ENCODE results near the gene APOL3.
"Not testable (repeated sequence)": the region's sequence is repeated elsewhere in the genome, so short reads cannot be mapped to it uniquely, and the experiment has no call there.

Gene APOL3

DNA sequence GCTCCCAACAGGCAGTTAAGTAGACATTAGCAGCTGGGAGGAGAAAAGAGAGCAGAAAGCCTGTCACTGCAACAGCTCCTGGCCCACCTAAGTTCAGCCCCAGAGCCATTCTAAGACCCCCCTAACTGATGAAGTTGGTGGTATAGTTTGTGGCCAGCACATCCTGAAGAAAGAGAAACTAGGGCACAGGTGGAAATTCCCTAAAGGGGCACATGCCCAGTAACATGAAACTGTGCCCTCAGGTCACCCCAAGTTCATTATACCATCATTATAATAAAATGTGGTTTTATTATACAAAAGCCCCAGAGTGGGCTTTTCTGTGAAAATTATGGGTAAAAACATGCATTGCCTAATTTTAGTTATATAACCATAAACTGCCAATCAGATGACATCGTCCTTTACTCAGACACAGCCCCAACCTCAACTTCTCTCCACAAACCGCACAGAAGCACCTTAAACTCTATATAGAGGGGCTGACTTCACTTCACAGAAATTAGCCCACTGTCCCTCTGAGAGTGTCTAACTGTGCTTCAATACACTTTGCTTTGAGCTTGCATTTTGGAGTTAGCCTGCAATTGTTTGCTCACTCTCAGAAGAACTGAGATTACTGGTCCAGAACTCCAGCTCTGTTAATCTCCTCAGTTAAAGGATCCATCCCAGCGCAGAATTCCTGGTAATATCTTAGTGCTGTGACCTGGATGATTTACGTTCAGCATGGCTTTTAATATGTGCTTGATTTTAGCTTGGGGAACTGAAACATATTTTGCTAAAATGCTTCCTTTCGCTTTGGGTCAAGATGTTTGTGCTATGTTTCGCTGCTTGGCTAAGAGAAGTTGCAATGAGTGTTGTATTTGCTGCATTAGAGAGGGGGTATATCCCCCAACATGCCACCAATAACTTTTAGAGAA is 1.8 kb upstream of the APOL3 start:
- in situ Hi-C loops (cut with MboI; ENCODE audit: low sequenced_read_pairs) = no loop called here

DNA sequence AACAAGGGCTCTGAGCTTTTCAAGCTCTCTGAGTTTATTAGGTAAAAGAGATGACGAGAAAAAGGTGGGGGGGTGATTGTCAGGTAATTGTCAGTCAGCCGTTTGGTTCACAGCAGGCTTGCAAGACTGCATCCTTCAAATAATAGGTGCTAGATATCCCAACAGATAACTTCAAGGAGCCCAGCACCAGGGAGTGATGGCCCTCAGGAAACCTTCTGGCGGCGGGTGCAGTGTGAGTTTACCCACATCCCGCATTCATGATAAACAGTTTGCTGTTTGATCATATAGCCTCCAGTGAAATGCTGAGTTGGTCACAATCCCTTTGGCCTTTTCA is 1.2 kb upstream of the APOL3 start:
- in situ Hi-C loops (cut with MboI; ENCODE audit: low sequenced_read_pairs) = not testable (repeated sequence)

DNA sequence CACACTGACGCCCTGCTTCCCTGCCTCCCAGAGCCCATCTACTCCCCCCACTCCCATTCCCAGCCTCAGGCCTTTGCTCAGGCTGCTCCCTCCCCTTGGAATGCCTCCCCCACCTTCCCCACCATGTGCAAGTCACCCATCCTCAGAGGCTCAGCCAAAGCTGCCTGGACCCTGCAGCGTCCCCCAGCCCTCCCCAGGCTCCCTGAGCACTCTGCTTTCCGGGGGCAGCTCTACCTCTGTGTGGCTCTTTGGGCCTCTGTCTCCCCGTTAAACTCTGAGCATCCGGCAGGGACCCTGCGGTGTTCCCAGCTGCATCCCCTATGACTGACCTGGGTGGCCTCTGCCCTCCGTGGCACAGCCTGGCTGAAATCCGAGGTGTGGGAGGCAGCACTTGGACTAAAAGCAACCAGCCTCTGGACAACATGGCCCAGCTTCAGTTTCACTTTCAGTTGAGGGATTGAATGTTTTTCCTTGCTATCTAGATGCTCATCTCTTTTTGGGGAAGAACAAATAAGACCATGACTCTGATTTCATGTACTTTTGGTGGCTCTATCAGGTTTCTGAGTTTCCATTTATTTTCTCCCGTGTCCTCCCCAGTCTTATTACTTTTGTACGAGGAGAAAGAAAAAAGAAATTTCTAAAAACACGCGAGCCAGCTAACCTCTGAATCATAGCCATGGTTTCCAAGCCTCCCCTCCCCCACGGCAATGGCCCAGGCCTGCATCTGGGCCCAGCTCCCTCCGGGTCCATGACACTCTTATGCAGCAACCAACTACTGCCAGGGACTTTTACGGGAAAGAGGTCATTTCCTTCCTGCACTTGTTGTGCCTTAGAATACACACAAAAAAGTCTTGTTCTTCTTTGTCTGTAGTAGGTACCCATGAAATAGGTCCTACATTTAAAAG is 3.8 kb downstream of the APOL3 start:
- in situ Hi-C loops (cut with MboI; ENCODE audit: low sequenced_read_pairs) = no loop called here

DNA sequence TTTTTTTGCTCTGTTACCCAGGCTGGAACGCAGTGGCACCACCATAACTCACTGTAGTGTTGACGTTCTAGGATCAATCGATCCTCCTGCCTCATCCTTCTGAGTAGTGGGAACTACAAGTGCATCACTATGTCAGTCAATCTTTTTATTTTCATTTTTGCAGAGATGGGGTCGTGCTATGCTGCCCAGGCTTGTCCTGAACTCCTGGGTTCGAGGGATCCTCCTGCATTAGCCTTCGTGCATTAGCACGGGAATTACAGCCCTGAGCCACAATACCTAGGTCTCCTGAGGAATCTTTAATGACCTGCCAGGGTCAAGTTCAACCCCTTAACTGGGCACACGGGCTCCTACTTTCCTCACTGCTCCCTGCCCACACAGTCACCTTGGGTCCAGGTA is 4.4 kb downstream of the APOL3 start:
- in situ Hi-C loops (cut with MboI; ENCODE audit: low sequenced_read_pairs) = no loop called here

DNA sequence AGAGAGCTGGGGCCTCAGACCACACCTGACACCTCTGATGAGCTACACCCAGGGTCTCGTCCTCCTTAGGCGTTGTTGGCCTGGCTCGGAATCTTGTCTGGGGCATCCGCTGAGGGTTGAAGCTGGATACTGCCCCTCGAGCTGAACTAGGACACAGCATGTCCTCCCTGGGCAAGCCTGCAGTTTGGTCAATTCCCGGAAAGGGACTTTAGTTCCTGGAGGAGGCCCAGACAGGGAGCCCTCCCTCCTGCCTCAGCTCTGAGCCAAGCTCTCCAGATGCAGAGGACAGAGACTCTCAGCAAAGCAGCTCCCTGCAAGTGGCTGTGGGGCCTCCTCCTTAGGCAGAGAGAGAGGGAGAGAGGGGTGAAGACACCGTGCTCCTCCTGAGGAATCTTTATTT is 4.9 kb downstream of the APOL3 start:
- in situ Hi-C loops (cut with MboI; ENCODE audit: low sequenced_read_pairs) = no loop called here

DNA sequence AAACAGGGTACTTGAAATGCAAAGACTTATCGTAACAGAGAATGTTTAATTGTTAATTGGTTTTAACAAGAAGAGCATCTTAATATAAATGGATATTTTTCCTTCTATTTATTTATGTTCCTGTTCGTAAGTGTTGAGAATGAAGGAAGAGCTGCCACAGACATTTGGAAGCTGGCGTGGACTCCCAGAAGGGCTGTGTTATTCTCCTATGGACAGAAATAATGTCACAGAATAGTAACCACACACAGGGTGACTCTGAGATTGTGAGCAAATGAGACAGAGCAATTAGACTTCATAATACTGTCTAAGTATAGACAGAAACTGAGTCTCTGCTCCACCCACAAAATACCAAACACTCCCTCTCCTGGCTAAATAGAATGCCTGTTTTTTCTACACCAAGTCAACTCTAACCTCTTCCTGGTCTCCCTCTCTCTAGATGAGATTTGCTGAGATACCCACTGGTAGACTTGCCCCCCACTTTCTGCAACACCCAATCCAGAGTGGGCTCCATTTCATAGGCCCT is 6.1 kb downstream of the APOL3 start:
- in situ Hi-C loops (cut with MboI; ENCODE audit: low sequenced_read_pairs) = no loop called here

DNA sequence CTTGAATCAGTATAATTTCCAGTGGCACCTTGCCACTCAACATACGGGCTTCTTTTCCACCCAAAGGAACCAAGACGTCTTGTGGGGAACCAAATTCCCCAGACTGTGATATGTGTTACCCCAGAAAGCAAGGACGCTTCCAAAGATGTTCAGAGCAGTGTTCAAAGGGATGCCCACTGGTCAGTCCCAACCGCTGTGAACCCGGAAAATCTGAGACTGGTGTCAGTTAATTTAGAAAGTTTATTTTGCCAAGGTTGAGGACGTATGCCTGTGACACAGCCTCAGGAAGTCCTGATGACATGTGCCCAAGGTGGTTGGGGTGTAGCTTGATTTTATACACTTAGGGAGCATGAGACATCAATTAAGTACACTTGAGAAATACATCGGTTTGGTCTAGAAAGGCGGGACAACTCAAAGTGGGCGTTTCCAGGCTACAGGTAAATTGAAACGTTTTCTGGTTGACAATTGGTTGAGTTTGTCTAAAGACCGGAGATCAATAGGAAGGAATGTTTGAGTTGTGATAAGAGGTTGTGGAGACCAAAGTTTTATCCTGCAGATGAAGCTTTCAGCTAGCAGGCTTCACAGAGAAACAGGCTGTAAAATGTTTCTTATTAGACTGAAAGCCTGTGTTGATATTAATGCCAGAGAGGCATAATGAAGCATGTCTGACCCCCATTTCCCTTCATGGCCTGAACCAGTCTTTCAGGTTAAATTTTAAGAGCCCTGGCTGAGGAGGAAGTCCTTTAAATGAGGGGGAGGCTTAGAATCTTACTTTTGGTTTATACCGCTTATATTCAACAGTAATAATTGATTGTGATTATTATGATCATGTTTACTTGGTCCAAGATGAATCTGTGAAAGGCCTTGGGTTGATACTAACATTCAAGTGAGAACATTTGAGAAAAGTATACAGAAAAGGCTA is 6.8 kb downstream of the APOL3 start:
- in situ Hi-C loops (cut with MboI; ENCODE audit: low sequenced_read_pairs) = no loop called here

DNA sequence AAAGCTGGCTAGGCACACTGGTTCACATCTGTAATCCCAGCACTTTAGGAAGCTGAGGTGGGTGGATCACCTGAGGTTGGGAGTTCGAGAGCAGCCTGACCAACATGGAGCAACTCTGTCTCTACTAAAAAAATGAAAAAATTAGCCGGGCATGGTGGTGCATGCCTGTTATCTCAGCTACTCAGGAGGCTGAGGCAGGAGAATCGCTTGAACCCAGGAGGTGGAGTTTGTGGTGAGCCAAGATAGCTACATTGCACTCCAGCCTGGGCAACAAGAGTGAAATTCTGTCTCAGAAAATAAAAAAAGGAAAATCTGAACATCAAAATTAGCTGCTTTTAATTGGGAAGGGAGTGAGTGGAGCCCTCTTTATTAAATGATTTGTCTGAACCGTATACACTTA is 7.7 kb downstream of the APOL3 start:
- in situ Hi-C loops (cut with MboI; ENCODE audit: low sequenced_read_pairs) = not testable (repeated sequence)

DNA sequence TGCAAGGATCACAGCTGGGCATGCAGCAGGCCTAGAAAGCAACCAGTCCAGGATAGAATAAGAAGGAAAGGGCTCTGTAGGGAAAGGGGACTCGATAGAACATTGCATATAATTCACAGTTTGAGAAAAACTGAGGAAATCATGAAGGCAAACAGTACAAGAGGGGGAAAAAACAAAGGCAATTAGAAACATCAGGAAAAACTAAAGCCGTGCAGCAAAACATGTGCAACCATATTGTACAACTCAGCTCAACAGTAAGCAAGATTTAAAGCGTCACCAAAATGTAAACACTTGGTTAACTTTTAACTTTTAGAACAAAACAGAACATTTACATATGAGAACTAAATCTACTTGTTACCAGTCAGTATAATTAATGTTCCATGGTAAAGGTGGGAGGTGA is 8.5 kb downstream of the APOL3 start:
- in situ Hi-C loops (cut with MboI; ENCODE audit: low sequenced_read_pairs) = no loop called here

DNA sequence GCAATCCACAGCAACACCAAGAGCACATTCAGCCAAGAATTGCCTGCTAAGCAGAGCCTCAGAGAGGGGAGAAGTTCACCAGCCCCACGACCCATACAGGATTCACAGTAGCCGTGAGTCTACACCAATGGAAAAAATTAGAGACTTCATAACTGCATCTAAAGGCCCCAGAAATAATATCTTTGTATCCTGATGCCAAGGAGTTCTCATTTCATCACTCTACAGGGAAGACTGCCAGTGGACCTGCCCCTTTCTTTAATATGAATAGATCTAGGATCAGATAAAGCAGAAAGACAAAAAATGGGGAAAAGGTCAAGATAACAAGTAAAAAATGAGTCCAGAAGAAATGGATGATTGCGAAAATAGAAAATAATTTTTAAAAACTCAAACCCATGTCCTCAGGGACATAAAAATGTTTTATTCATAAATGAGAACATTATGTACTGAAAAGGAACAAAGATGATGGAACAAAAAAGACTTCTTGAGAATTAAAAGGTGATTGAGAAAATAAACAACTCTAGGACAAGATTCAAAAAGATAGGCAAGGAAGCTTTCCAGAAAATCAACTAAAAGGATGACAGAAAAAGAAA is 9.5 kb downstream of the APOL3 start:
- in situ Hi-C loops (cut with MboI; ENCODE audit: low sequenced_read_pairs) = no loop called here

DNA sequence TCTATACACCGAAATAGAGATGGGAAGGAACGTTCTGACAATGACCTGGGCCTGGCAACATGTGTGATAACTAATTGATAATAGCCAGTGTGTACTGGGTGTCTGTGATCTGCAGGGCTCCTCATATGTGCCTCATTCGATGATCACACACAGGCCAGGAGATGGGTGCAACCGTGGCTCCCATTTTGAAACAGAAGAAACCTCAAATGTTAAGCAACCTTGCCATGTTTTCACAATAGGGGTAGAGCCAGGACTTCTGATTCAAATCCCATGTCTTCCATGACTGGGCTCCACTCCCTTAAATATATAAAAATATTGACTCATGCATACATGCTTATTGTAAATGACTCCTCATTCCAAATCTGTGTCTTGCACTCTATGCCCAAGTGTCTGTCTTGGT is 11.1 kb downstream of the APOL3 start:
- in situ Hi-C loops (cut with MboI; ENCODE audit: low sequenced_read_pairs) = no loop called here

DNA sequence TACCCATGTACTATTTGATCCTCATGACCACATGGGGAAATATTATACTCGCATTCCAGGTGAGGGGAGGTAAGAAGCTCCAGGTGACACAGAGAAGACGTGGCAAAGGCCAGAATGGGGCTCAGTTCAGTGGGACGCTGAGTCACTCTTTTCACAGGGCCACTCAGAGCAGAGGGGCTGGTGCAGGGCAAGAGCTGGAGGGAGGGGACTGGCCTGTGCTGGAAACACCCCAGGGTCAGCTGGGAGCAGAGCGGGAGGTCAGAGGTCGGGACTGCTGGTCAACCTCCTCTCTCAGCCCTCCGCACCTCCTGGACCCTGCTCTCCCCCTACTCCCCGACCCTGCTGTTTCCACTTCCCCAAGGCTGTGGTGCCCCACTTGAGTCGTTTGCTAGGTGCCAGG is 12.1 kb downstream of the APOL3 start:
- in situ Hi-C loops (cut with MboI; ENCODE audit: low sequenced_read_pairs) = no loop called here

DNA sequence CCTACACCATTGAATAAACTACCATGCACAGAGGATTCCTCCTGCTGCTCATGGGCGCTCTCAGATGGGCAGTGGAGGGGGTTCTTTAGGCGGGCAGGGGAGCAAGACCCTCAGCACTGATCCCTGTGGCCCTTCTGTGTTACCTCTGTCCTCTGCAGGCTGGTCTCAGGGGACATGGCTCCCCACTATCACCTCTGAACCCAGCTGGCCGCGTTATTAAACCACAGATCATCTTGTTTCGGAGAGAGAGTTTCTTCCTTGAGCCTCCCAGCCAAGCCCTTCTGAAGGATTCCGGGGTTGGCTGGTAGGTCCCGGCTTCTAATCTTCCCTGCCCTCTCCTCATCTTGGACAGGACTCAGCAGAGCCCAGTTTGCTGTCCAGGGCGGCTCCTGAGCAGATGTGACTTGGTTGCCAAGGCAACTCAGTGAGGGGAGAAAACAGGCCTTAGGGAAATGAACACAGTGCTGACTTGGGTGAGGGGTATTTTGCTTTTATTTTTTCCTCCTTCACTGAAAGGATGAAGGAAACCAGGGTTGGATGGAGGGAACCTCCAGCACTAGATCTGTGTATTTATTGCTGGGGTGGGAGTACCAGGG is 13.3 kb downstream of the APOL3 start:
- in situ Hi-C loops (cut with MboI; ENCODE audit: low sequenced_read_pairs) = no loop called here

DNA sequence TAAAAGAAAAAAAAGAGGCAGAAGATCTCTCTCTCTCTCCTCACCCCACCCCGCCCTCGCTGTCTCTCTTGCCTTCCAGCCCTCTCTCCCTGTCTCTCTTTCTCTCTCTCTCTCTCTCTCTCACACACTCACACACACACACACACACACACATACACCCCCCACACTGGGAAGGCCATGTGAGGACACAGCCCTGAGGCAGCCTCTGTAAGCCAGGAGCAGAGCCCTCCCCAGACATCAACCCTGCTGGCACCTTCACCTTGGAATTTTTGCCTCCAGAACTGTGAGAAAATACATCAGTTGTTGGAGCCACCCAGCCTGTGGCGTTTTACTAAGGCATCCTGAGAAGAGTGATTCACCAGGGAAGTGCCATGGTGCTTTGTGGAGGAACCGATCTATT is 14.7 kb downstream of the APOL3 start:
- in situ Hi-C loops (cut with MboI; ENCODE audit: low sequenced_read_pairs) = no loop called here

DNA sequence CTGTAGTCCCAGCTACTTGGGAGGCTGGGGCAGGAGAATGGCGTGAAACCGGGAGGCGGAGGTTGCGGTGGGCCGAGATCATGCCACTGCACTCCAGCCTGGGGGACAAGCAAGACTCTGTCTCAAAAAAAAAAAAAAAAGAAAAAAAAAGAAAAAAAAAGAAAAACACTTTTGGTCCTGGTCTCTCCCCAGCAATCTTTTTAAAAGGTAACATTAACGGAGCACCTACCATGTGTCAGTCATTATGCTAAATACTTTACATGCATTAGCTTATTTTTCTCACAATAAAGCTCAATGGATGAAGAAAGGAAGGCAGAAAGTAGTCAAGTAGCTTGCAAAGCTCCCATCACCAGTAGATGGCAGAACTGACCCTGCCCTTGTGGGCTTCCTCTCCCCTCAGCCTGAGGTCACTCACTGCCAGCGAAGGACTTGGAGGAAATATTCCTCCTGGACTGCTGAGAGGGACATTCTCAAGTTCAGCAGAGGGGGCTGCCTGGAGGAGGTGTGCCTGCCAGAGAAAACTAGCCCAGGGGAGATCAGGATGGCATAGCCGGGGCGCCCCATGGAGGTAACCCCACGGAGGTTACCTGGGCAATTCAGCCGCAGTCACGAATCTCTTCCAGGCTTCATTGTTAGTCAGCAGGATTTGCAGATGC is 15.5 kb downstream of the APOL3 start:
- in situ Hi-C loops (cut with MboI; ENCODE audit: low sequenced_read_pairs) = no loop called here

DNA sequence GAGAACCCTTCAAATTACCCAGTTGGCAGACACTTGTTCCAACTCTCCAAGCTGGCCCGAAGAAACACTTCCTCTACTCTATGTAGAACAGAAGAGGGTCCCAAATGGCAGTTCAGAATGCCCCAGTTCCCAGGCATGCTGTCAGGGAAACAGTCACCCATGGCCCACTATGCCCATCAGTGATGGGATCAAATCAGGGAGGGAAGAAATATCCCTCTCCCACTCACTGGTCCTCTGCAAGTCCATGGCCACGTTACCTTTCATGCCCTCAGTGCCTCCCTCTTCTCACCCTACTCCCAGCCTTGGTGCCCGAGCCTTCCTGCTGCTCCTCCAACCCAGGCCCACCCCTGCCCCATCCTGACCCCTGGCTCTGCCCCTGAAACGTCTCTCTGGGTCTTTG is 16.6 kb downstream of the APOL3 start:
- in situ Hi-C loops (cut with MboI; ENCODE audit: low sequenced_read_pairs) = no loop called here

DNA sequence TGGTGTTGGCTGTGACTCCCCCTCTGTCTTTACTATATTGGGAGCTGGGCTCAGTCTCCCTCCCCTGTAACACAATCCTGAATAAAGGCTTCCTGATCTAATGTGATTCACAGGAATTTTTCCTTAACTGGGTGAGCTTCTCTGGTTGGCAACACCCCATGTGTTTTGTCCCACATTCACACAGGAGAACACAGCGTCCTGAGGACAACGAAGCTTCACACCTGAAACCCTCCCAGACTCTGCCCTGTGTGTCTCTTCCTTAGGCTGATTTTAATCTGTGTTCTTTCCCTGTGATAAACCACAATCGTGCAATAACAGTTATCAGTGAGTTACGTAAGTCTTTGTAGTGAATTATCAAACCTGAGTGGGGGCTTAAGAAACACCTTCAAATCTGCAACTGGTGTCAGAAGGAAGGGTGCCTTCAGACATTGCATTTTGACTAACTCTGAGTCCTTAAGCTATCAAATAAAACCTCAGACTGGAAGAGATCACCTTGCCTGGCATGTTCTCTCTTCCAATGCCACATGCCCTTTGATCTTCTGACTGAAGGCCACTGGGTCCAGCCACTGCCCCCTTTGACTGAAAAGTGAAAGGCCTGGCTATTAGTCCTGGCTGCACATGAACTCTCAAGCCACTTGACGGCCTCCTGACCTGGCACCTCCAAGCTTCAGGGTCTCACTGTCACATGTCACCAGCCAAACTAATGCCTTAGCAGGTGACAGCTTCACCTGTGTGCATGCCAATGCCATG is 17.3 kb downstream of the APOL3 start:
- in situ Hi-C loops (cut with MboI; ENCODE audit: low sequenced_read_pairs) = no loop called here

DNA sequence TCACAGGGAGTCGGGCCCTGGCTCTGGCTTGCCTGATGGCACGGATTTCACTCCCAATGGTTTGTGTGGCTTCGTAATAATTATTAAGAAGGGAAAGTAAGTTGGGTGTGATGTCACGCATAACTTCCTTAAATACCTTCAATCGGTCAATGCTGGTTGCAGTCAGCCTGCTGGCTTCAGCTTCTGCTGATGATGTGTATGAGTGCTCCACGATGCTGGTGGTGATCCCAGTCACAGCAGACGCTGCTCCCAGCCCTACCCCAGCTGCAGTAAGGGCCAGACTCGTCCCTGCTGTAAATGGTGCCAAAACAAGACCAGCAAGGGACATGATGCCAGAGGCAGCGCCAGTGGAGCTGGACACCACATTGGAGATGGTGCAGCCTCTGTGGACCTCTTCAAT is 19.1 kb downstream of the APOL3 start:
- in situ Hi-C loops (cut with MboI; ENCODE audit: low sequenced_read_pairs) = no loop called here

DNA sequence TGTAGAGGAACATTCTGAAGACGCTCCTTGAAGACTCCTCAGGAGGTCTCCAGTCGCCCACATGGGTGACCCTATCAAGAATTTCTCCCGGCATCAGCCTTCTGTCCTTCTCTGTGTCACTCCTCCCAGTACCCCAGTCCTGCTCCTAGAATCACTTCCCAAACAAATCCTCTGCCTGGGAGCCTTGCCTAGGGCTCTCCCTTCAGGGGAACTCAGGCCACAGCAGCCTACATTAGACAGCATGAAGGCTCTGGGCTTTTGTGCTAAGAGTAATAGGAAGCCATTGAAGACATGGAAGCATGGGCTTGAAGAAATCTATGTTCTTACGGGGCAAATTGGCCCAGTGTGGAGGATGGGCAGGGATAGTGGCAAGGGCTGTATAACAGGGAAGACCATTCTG is 21.8 kb downstream of the APOL3 start:
- in situ Hi-C loops (cut with MboI; ENCODE audit: low sequenced_read_pairs) = not testable (repeated sequence)

Measured in HL-60/S4 treated with retinoic acid at 250 ng/mL for 4 days and 3 days (cell line).